Activated naive CD8-positive, alpha-beta T cell treated with anti-CD3 and anti-CD28 coated beads, Interleukin-2, amount 10 ng/mL, durations not matched to agents 7 days and 5 days (primary cell): ENCODE data around the gene PTPRJ. TPM values are rescaled to one million over a fixed set of nuclear protein-coding genes. Genes with fewer than 3 reads are reported as not detected.
"Not testable (repeated sequence)": the region's sequence is repeated elsewhere in the genome, so short reads cannot be mapped to it uniquely, and the experiment has no call there.

Source experiments
- ATAC-seq: fragments of 150-1000 bp; cut with Tn5 transposase; one replicate; pipeline ENCODE4 v1.10.0; 2021; ENCODE audit warnings: low read depth, moderate library complexity
- POLR2A ChIA-PET: fragments of 350-600 bp; sonication (Branson Sonifier 250); formaldehyde crosslinking; loops from one replicate; lab custom pipeline; 2021; ENCODE audit warnings: antibody characterized with exemption; lab: Charles Lee
- DNase-seq: peaks from one replicate; pipeline ENCODE4 v3.0.0; 2021
- H3K27ac Mint-ChIP-seq: one replicate; pipeline ENCODE4 v1.8.0; 2022; ENCODE audit warnings: mild to moderate bottlenecking, mixed read lengths
- H3K27me3 Mint-ChIP-seq: one replicate; pipeline ENCODE4 v1.8.0; 2022; ENCODE audit warnings: mild to moderate bottlenecking, moderate library complexity, mixed read lengths
- H3K36me3 Mint-ChIP-seq: one replicate; pipeline ENCODE4 v1.8.0; 2021; ENCODE audit warnings: mild to moderate bottlenecking, mixed read lengths
- H3K4me1 Mint-ChIP-seq: one replicate; pipeline ENCODE4 v1.8.0; 2021; ENCODE audit warnings: mixed read lengths
- H3K4me3 Mint-ChIP-seq: one replicate; pipeline ENCODE4 v1.8.0; 2022; ENCODE audit warnings: mild to moderate bottlenecking, moderate library complexity, mixed read lengths
- H3K9me3 Mint-ChIP-seq: one replicate; pipeline ENCODE4 v1.8.0; 2021; ENCODE audit warnings: mixed read lengths
- total RNA-seq, 2 experiments: library from RNA; stranded (reverse); gene quantifications; one replicate each; pipeline ENCODE4 v1.2.3, GENCODE V29; 2021

Gene PTPRJ
- total RNA-seq = 10 to 100 TPM; 51.5 to 53.5 TPM

DNA sequence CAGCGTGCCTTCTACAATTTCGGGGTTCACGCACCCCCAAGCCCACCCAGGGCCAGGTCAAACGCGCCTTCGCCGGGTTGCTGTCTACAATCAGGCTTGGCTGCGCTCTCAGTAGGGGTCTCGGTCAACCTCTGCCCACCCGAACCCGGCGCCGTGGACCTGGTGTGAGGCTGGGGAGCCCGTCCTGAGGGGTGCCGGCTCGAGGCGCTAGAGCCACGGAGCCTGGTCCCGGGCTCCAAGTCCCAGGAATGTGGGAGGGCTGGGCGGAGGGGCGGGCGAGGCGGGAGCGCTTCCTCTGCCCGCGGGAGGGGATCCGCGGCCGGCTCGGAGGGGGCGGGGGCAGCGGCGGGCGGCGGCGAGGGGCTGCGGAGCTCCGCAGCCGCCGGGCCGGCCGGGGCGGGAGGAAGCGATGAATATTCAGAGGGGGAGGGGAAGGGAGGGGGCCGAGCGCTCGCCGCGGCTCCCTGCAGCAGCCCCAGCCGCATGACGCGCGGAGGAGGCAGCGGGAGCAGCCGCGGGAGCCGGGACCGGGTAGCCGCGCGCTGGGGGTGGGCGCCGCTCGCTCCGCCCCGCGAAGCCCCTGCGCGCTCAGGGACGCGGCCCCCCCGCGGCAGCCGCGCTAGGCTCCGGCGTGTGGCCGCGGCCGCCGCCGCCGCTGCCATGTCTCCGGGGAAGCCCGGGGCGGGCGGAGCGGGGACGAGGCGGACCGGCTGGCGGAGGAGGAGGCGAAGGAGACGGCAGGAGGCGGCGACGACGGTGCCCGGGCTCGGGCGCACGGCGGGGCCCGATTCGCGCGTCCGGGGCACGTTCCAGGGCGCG lies at the start of gene PTPRJ:
TSS of gene PTPRJ (plus strand) at position 472 of the 819 bp plus-strand sequence. CDS start 354 bp downstream, outside the sequence.
- Mint-ChIP-seq H3K27me3 (peaks cover 12% of the 10 kb centered on the region), H3K36me3 (peaks cover 15% of the 10 kb centered on the region), H3K9me3 (no peaks in the 10 kb centered on the region), H3K27ac (peak within 1 kb of the TSS; percentile 65), H3K4me3 (peak within 1 kb of the TSS; percentile 98), H3K4me1 (peaks cover 29% of the 10 kb centered on the region)
- POLR2A ChIA-PET = interaction anchor here (0.7 to 2.0 kb wide), 5 partner anchors 13 to 30 kb away, joined by 3 to 8 read pairs (median 4); no protein-coding TSS in a partner anchor
- peak; percentile 77 for DNase-seq
- peak; percentile 64 for ATAC-seq

DNA sequence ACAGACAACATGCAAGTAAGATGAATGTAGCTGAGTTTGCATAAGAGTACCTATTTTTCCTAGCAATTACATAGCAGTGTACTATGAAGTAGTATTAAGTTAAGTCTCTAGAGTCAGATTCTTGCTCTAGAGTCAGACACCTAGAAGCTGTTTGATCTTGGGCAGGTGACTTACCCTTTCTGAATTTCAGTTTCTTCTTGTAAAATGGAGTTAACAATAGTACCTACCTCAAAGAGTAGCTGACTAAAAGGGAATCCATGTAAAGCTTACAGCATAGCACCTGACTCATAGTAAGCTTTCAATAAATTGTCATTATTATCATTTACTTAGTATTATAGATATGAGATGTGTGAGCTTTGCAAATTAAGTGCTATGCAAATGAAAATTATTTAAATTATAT lies 47.8 kb upstream of the PTPRJ start:
- H3K4me1 Mint-ChIP-seq = peaks cover 16% of the 10 kb centered on the region
- DNase-seq = no peak
- POLR2A ChIA-PET = interaction anchor here (1.1 to 1.2 kb wide), 2 partner anchors 15 to 179 kb away, joined by 3 to 4 read pairs; no protein-coding TSS in a partner anchor
- no peak overlapping the region for H3K4me3 Mint-ChIP-seq
- no peak overlapping the region for H3K27ac Mint-ChIP-seq
- no peaks in the 10 kb centered on the region for H3K36me3 Mint-ChIP-seq
- ATAC-seq = no peak
- H3K27me3 Mint-ChIP-seq = no peaks in the 10 kb centered on the region
- no peaks in the 10 kb centered on the region for H3K9me3 Mint-ChIP-seq

DNA sequence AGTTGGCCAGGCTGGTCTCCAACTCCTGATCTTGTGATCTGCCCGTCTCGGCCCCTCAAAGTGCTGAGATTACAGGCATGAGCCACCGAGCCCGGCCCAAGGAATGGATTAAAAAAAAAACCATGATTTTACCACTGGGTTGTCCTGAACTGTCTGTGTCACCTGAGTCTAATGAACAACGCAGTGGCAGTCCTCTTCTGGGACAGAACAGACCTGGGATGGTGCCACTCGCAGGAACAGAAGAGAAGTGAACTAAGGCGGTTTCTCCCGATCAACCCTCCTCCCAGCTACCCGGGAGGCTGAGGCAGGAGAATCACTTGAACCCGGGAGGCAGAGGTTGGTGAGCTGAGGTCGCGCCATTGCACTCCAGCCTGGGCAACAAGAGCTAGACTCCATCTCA lies 46.6 kb upstream of the PTPRJ start:
- not testable (repeated sequence) for H3K36me3 Mint-ChIP-seq, H3K27me3 Mint-ChIP-seq, DNase-seq, ATAC-seq, H3K27ac Mint-ChIP-seq, H3K9me3 Mint-ChIP-seq, H3K4me3 Mint-ChIP-seq
- POLR2A ChIA-PET = interaction anchor here (0.6 kb wide), 1 partner anchor 44 kb away, joined by 6 read pairs; no protein-coding TSS in a partner anchor
- H3K4me1 Mint-ChIP-seq = peaks cover 22% of the 10 kb centered on the region

DNA sequence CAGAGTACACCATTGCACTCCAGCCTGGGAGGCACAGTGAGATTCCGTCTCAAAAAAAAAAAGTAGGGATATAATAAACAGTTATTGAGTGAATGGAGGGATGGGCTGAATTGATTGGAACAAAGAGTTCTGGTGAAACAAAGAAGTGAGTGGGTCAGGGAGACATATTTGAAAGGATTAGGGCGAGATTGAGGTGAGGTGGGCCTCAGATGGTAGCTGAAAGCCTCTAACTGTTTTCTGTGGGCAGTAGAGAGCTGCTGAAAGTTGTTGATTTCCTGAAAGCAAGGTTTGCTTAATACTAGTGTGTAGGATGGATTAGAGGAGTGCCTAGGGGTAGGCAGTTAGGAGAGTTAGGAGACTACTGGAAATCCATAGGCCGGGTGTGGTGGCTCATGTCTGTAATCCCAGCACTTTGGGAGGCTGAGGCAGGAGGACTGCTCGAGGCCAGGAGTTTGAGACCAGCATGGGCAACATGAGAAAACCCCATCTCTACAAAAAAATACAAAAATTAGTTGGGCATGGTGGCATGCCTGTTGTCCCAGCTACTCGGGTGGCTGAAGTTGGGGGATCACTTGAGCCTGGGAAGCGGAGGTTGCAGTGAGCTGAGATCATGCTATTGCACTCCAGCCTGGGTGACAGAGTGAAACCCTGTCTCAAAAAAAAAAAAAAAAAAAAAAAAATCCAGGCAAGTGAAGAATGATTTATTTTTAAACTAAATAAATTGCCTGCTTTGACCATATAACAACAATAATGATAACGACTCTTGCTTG lies 41.4 kb upstream of the PTPRJ start:
- Mint-ChIP-seq H3K9me3 (no peaks in the 10 kb centered on the region), H3K4me3 (no peak overlapping the region), H3K36me3 (no peaks in the 10 kb centered on the region), H3K27ac (peak overlapping the region; percentile 10), H3K4me1 (peaks cover 28% of the 10 kb centered on the region), H3K27me3 (no peaks in the 10 kb centered on the region)
- ATAC-seq (peak; percentile 43), DNase-seq (no peak)
- POLR2A ChIA-PET = interaction anchor here (0.6 to 1.2 kb wide), 2 partner anchors 79 to 142 kb away, joined by 3 read pairs; no protein-coding TSS in a partner anchor

DNA sequence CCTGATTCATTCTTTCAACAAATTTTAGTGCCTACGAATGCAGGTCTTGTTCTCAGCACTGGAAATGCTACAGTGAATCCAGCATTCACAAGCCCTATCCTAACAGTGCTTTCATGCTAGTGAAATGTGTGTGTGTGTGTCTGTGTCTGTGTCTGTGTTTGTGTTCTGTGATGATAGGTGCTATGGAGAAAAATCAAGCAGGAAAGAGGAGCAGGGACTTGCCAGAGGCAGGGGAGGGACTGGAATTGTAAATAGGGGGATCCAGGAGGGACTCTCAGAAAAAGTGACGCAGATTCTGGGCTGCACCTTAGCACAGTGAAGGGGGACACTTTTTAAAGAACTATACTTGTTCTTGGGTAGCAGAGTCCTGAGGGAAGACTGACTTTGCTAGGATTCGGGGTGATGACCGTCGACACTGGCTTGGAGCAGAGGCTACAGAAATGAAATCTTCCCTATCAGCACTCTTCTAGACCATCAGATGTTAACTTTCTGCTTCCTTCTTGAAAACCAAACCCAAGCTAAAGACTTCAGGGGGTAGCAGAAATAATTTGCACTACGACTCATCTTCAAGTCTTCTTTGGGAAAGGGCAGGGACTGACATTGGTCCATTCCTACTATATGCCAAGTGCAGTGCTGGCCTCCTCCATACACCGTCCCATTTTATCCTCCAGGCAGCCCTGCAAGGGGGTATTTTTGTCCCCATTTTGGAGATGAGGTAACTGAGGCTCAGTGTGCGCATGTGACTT lies 39.3 kb upstream of the PTPRJ start:
- Mint-ChIP-seq H3K4me1 (peaks cover 22% of the 10 kb centered on the region), H3K27ac (no peak overlapping the region), H3K36me3 (no peaks in the 10 kb centered on the region), H3K4me3 (no peak overlapping the region), H3K27me3 (no peaks in the 10 kb centered on the region), H3K9me3 (no peaks in the 10 kb centered on the region)
- ATAC-seq = no peak
- DNase-seq = no peak
- POLR2A ChIA-PET = no interaction called here

DNA sequence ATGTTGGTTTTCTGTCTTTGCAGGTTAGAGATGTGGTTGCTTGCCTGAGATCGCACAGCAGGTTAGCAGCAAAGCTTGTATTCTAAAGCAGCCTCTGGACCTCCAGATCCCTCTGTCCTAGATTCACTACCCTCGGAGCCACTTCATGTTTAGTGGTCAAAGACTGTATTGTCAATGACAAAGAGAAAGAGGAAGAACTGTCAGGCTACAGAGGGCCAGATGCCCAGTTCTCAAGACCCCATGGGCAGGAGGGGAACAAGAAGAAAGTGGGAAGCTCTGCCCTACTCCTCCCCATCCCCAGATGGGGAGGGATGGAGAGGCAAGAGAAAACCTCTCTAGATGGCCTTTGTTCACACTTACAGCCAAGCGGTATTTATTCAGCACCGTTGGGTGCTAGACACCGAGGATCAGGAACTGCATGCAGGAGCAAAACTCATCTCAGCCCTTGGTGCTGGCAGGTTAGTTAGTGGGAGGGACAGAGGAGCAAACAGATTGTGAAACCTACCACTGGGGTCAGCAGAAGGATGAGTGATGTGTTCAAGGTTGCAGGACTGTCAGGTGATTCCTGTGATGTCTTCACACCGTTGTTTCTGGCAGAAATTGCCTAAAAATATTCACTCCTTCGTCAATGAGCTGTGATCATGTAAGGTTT lies 38.3 kb upstream of the PTPRJ start:
- Mint-ChIP-seq H3K27me3 (no peaks in the 10 kb centered on the region), H3K9me3 (no peaks in the 10 kb centered on the region), H3K36me3 (no peaks in the 10 kb centered on the region), H3K27ac (no peak overlapping the region), H3K4me3 (no peak overlapping the region), H3K4me1 (peaks cover 25% of the 10 kb centered on the region)
- DNase-seq (no peak), ATAC-seq (no peak)
- POLR2A ChIA-PET = interaction anchor here (0.7 kb wide), 1 partner anchor 8 kb away, joined by 3 read pairs; no protein-coding TSS in a partner anchor

DNA sequence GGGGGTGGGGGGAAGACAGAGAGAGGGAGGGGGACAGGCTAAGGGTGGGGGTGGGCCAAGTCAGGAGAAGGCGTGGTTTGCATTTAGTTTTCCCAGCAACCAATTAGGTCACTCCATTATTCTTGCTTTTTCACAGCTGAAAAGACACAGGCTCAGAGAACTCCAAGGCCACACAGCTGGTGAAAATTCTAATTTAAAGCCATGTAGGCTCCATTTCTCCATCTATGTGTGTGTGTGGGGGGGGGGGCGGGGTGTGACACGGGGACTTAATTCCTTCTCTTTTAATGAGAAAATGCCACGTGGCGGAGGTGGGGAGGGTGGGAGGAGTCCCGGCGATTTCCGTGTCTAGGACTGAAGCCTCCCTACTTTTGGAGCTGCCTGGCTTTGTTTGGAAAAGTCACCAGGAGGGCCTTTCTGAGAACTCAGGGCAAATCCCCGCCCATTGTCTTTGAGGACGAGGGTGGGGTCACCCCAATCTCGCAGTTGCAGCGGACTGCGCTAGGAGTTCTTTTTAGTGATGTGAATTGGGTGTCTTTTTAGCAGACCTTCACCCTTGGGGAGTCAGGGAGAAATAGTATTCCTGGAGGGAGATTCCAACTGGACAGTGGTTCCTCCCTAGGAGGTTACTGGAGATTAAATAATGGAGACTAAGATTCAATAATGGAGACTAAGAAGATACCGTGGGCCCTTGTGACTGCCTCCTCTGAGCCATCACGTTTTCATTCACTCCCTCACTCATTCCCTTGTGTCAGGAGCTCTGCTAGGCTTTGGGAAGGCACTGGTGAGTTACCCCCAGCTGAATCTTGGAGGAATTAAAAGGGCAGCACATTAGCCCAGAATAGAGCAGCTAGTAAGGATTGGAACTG lies 36.4 kb upstream of the PTPRJ start:
- POLR2A ChIA-PET = no interaction called here
- Mint-ChIP-seq H3K27me3 (no peaks in the 10 kb centered on the region), H3K27ac (no peak overlapping the region), H3K4me3 (no peak overlapping the region), H3K4me1 (peaks cover 20% of the 10 kb centered on the region), H3K9me3 (no peaks in the 10 kb centered on the region), H3K36me3 (no peaks in the 10 kb centered on the region)
- DNase-seq = no peak
- no peak for ATAC-seq

DNA sequence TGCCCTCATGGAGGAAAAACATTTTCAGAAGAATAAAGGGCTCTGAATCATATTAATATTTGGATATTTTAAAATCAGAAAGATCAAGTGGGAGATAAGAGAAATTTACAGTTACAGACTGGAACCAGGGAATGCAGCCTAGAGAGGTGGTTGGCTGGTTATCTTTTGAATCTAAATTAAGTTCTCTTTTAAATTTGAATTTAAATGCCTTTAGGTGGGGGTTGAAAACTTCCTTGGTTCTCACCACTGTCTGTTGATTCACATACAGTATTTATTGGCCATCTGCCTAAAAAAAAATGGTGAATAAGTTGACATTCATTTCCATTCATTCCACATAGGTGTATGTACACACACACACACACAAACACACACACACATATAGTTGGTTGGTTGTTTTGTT lies 35.7 kb upstream of the PTPRJ start:
- DNase-seq = no peak
- Mint-ChIP-seq H3K27me3 (no peaks in the 10 kb centered on the region), H3K4me1 (peaks cover 23% of the 10 kb centered on the region), H3K27ac (no peak overlapping the region), H3K4me3 (no peak overlapping the region), H3K9me3 (no peaks in the 10 kb centered on the region), H3K36me3 (no peaks in the 10 kb centered on the region)
- no peak for ATAC-seq
- POLR2A ChIA-PET = no interaction called here

DNA sequence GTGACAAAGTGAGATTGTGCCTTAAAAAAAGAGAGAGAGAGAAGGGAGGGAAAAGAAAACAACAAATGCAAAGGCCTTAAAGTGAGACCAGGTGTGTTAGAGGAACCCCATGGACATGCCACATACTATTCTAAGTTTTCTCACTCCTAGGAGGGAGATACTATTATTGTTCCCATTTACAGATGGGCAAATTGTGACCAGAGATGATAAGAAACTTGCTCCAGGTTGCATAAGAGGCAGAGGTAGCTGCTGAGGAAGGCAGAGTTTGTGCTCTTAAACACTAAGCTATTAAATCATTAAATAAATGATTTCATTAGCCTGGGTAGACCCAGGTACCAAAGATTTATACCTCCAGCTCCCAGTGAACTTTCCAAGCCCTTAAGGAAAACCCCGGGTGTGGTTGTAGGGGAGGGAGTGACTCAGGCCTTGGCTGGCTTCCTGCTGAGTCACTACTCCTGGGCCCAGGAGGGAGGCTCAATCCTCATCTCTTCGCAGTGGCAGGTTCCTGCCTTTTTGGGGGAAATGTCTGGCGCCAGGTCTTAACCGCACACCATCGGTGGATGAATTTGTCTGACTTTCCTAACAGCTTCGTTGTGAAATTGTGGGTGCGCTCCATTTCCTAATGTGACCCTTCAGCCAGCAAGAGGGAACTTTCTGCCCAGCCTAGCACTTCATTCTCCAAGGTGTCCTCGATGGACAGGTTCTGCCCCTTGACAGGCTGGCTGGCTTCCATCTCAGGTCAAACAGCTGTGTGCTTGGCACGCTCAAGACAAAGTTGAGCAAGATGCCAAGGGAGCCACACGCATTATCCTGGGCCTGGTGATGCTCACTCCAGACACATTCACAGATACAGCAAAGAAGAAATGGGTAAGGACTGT lies 33.4 kb upstream of the PTPRJ start:
- Mint-ChIP-seq H3K4me1 (peaks cover 35% of the 10 kb centered on the region), H3K4me3 (no peak overlapping the region), H3K27me3 (no peaks in the 10 kb centered on the region), H3K9me3 (no peaks in the 10 kb centered on the region), H3K27ac (peak overlapping the region; percentile 47), H3K36me3 (no peaks in the 10 kb centered on the region)
- DNase-seq (no peak), ATAC-seq (no peak)
- POLR2A ChIA-PET = interaction anchor here (1.1 kb wide), 1 partner anchor 14 kb away, joined by 3 read pairs; no protein-coding TSS in a partner anchor

DNA sequence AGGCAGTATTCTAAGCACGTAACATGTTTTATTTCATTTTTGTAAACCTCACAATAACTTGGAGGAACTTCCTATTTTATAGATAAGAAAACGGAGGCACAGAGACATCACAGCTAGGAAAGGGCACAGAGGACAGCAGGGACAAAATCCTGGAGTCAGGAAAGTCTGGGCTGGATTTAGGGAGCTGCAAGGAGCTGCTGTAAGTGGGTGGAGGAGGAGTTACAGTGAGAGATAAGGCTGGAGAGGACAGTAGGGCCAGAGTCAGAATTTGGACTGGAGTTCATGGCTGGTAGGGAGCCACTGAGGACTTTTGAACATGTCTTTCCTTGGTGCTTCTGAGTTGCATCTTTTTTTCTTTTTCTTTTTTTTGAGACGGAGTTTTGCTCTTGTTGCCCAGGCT lies 32.2 kb upstream of the PTPRJ start:
- Mint-ChIP-seq H3K9me3 (no peaks in the 10 kb centered on the region), H3K27ac (peak overlapping the region; percentile 27), H3K4me3 (peak overlapping the region; percentile 41), H3K27me3 (no peaks in the 10 kb centered on the region), H3K36me3 (no peaks in the 10 kb centered on the region), H3K4me1 (peaks cover 33% of the 10 kb centered on the region)
- POLR2A ChIA-PET = no interaction called here
- ATAC-seq (no peak), DNase-seq (no peak)

DNA sequence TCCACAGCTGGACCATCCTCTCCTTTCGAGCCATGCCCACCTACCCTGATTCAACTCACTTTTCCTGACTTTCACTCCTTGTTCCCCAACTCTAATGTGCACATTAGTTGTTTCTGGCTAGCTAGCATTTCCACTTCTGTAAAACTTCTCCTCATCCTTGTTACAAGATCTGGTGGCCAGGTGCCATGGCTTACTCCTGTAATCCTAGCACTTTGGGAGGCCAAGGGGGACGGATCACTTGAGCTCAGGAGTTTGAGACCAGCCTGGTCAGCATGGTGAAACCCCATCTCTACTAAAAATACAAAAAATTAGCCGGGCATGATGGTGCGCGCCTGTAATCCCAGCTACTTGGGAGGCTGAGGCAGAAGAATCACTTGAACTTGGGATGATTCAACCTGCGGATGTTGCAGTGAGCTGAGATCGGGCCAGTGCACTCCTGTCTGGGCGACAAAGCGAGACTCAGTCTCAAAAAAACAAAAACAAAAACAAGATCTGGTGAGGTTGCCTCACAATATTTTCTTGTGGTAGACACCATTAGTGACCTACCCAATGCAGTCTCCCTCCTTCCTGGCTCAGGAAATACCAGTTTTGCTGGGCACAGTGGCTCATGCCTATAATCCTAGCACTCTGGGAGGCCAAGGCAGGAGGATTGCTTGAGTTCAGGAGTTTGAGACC lies 31.2 kb upstream of the PTPRJ start:
- H3K27ac Mint-ChIP-seq = peak overlapping the region; percentile 98
- POLR2A ChIA-PET = interaction anchor here (0.7 to 0.9 kb wide), 2 partner anchors 22 to 34 kb away, joined by 3 to 5 read pairs; no protein-coding TSS in a partner anchor
- not testable (repeated sequence) for DNase-seq, H3K27me3 Mint-ChIP-seq, ATAC-seq, H3K9me3 Mint-ChIP-seq, H3K36me3 Mint-ChIP-seq
- peaks cover 33% of the 10 kb centered on the region for H3K4me1 Mint-ChIP-seq
- peak overlapping the region; percentile 78 for H3K4me3 Mint-ChIP-seq
